MCF 10A (cell line): ENCODE results near the gene LENEP. TPM values are rescaled to one million over a fixed set of nuclear protein-coding genes. Genes with fewer than 3 reads are reported as not detected.

Experiments
- BruUV-seq: library from RNA; stranded (reverse); fragments of 400-500 nt; replicated peaks from 2 replicates; lab custom pipeline; 2021; lab: Mats Ljungman, UMichigan
- CTCF ChIA-PET: fragments of 300-600 bp; sonication (Branson Sonifier 250); formaldehyde crosslinking; extraction: SDS; loops from one replicate; lab custom pipeline; 2021; ENCODE audit warnings: antibody characterized with exemption, inconsistent platforms; lab: Yijun Ruan, JAX
- POLR2A ChIA-PET: fragments of 300-600, 350-650 bp; sonication (Branson Sonifier 250); formaldehyde crosslinking; extraction: SDS; loops from one replicate; lab custom pipeline; 2020; ENCODE audit warnings: antibody characterized with exemption, inconsistent platforms; lab: Yijun Ruan, JAX
- DNase-seq: peaks from one replicate; pipeline ENCODE4 v3.0.0-alpha.2; 2018; ENCODE audit not compliant: unreplicated experiment
- H3K27ac Mint-ChIP-seq: one replicate; pipeline ENCODE4 v1.8.0; 2022; ENCODE audit warnings: mild to moderate bottlenecking, low read depth, mixed read lengths; ENCODE audit not compliant: unreplicated experiment
- H3K27me3 Mint-ChIP-seq: one replicate; pipeline ENCODE4 v1.8.0; 2022; ENCODE audit warnings: mixed read lengths; ENCODE audit not compliant: insufficient read depth, unreplicated experiment
- H3K36me3 Mint-ChIP-seq: one replicate; pipeline ENCODE4 v1.8.0; 2022; ENCODE audit warnings: mild to moderate bottlenecking, moderate library complexity, mixed read lengths; ENCODE audit not compliant: insufficient read depth, unreplicated experiment
- H3K4me1 Mint-ChIP-seq: one replicate; pipeline ENCODE4 v1.8.0; 2022; ENCODE audit warnings: mixed read lengths; ENCODE audit not compliant: insufficient read depth, unreplicated experiment
- H3K4me3 Mint-ChIP-seq: one replicate; pipeline ENCODE4 v1.8.0; 2022; ENCODE audit warnings: mild to moderate bottlenecking, moderate library complexity, mixed read lengths; ENCODE audit not compliant: unreplicated experiment
- H3K9me3 Mint-ChIP-seq: one replicate; pipeline ENCODE4 v1.8.0; 2022; ENCODE audit warnings: mixed read lengths; ENCODE audit not compliant: unreplicated experiment
- intact Hi-C: fragments of 100-400 bp; cut with micrococcal nuclease; formaldehyde crosslinking; loops from 2 replicates; pipeline ENCODE4 v1.14.1; 2022
- total RNA-seq: library from RNA; stranded (reverse); gene quantifications from 2 replicates; pipeline ENCODE4 v1.2.3, GENCODE V29; 2022
- TF ChIP-seq, protein P1 (sequence below): fragments of 200-600 bp; IDR thresholded peaks from one replicate; pipeline ENCODE4 v1.8.0; 2022; ENCODE audit warnings: antibody characterized with exemption, mild to moderate bottlenecking; ENCODE audit not compliant: unreplicated experiment

Gene LENEP
- total RNA-seq, 1 experiment from 2014 or later, result not detected

DNA sequence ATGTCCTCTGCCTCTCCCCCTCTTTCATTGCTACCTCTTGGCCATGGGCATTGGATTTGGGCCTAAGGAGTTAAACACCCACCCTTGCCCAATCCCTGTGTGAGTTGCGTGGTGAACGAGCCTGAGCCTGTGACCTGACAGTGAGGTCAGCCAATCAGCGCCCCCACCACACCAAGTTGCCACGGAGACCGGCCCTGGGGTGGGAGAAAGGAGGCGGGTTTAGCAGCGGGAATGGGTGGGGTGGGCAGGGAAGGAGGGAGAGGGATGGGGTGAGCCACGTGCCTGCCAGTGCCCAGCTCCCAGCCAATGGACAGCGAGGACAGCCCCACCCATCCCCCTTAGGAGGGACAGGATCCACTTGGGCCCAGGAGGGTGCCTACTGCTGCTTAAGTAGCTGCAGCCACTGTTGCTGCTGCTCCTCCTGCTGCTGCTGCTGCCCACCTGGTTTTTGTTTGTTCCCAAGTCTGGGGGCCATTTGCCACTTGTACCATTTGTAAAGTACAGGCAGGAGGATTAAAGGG, 18.7 kb downstream of the LENEP start:
- intact Hi-C loops, result no loop called here
- BruUV-seq, result no TSS peak
- peak overlapping the region; percentile 86 for H3K27ac Mint-ChIP-seq
- H3K4me3 Mint-ChIP-seq, result peak overlapping the region; percentile 70
- CTCF ChIA-PET, result interaction anchor here (0.5 to 14.4 kb wide), 8 partner anchors 8 to 460 kb away, joined by 3 to 390 read pairs (median 4); partner anchors contain the start of gene ADAM15
- TF ChIP-seq, protein P1, sequence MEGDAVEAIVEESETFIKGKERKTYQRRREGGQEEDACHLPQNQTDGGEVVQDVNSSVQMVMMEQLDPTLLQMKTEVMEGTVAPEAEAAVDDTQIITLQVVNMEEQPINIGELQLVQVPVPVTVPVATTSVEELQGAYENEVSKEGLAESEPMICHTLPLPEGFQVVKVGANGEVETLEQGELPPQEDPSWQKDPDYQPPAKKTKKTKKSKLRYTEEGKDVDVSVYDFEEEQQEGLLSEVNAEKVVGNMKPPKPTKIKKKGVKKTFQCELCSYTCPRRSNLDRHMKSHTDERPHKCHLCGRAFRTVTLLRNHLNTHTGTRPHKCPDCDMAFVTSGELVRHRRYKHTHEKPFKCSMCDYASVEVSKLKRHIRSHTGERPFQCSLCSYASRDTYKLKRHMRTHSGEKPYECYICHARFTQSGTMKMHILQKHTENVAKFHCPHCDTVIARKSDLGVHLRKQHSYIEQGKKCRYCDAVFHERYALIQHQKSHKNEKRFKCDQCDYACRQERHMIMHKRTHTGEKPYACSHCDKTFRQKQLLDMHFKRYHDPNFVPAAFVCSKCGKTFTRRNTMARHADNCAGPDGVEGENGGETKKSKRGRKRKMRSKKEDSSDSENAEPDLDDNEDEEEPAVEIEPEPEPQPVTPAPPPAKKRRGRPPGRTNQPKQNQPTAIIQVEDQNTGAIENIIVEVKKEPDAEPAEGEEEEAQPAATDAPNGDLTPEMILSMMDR, result no peak
- H3K36me3 Mint-ChIP-seq, result peaks cover 74% of the 10 kb centered on the region
- peaks cover 76% of the 10 kb centered on the region for H3K4me1 Mint-ChIP-seq
- no peaks in the 10 kb centered on the region for H3K27me3 Mint-ChIP-seq
- DNase-seq, result peak; percentile 95
- POLR2A ChIA-PET, result interaction anchor here (0.6 to 14.0 kb wide), 16 partner anchors 8 to 117 kb away, joined by 3 to 312 read pairs (median 5); partner anchors contain the start of genes ADAM15, CKS1B, FLAD1 and PBXIP1
- H3K9me3 Mint-ChIP-seq, result no peaks in the 10 kb centered on the region

DNA sequence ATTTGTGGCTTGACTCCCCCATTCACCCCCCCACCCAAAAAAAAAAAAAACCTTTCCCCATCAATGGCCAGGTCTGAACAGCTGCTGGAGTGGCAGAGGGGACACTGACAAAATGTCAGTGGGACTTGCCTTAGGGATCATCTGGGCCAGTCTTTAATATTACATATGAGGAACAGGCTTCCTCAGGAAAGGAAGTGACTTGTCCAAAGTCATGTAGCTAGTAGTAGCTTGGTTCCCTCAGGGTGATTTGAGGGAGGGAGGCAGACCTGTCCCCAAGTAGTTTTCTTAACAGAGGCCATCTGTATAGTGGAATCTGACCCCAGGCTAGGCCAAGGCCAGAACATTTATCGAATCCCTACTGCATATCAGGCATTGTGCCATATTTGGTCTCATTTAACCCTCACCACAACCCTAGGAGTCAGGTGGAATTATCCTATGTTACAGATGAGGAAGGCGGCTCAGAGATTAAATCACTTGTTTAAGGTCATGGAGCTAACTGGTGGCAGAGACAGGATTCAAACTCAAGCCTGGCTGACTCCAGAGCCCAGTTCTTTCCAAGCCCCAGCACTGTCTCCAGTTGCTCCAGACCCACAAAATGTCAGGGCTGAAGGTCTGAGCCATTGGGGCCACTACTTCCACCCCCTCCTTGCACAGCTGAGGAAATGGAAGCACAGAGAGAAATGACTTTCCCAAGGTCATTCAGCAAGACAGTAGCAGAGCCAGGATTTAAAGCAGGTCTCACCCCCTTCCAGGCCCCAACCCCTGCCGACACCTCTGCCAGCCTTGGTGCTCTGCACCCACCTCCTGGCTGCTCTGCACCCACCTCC, 19.6 kb downstream of the LENEP start:
- Mint-ChIP-seq H3K4me3 (peak overlapping the region; percentile 70), H3K4me1 (peaks cover 71% of the 10 kb centered on the region), H3K27me3 (no peaks in the 10 kb centered on the region), H3K27ac (peak overlapping the region; percentile 86), H3K36me3 (peaks cover 83% of the 10 kb centered on the region), H3K9me3 (no peaks in the 10 kb centered on the region)
- no peak for DNase-seq
- POLR2A ChIA-PET, result interaction anchor here (0.9 to 14.0 kb wide), 16 partner anchors 9 to 116 kb away, joined by 3 to 312 read pairs (median 5); partner anchors contain the start of genes ADAM15, CKS1B, FLAD1 and PBXIP1
- TF ChIP-seq, protein P1, result no peak
- intact Hi-C loops, result no loop called here
- CTCF ChIA-PET, result interaction anchor here (0.5 to 14.4 kb wide), 10 partner anchors 9 to 1397 kb away, joined by 3 to 390 read pairs (median 4); partner anchors contain the start of genes ADAM15 and S100A14
- BruUV-seq, result no TSS peak

DNA sequence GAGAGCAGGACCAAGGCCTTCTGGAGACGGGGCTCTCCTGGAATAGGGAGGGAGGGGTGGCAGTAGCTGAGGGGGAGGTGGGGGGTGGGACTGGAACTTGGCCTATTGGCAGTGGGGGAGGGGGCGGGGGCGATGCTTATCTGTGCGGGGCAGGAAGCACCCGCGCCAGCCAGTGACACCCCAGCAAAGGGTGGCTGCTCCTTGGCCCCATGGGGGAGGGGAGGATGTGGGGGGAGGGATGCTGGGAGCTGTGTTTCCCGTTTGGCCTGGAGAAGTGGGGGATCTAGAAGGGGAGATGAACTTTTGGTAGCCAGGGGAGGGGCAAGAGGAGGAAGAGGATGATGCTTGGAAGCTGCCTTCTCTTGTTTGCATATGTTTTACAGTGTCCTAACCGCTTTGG, 20.2 kb downstream of the LENEP start:
- peak overlapping the region; percentile 86 for H3K27ac Mint-ChIP-seq

More for the DNA sequence above, 20.2 kb downstream of the LENEP start:
- H3K27me3 Mint-ChIP-seq, result no peaks in the 10 kb centered on the region
- H3K36me3 Mint-ChIP-seq, result peaks cover 90% of the 10 kb centered on the region
- intact Hi-C loops, result no loop called here
- peaks cover 71% of the 10 kb centered on the region for H3K4me1 Mint-ChIP-seq
- H3K4me3 Mint-ChIP-seq, result no peak overlapping the region
- H3K9me3 Mint-ChIP-seq, result no peaks in the 10 kb centered on the region
- no TSS peak for BruUV-seq
- ChIA-PET CTCF (interaction anchor here (0.5 to 14.4 kb wide), 7 partner anchors 10 to 1398 kb away, joined by 3 to 390 read pairs (median 4); partner anchors contain the start of genes ADAM15 and S100A14), POLR2A (interaction anchor here (0.6 to 14.0 kb wide), 9 partner anchors 9 to 116 kb away, joined by 3 to 312 read pairs (median 4); partner anchors contain the start of genes CKS1B, FLAD1, PMVK and SHC1)
- DNase-seq, result no peak
- TF ChIP-seq, protein P1, result no peak
